K562 (cell line): ENCODE data around the gene STK24.

Source experiments
- FOXM1 ChIP-seq, 2 experiments: fragments of 450-650 bp in 1 of 2; sonication (generic) in 1 of 2; formaldehyde crosslinking in 1 of 2; IDR thresholded peaks; 2 replicates each; pipeline versions ENCODE4 v1.6.1 to v1.9.0; 2017 to 2022; ENCODE audit warnings: low read depth in 2 of 2, mild to moderate bottlenecking in 2 of 2, missing genetic modification reagents in 1 of 2, moderate library complexity in 1 of 2
- NR2C1 ChIP-seq, 2 experiments: fragments of 450-650 bp; IDR thresholded peaks; 2 replicates each; pipeline ENCODE4 v1.6.1; 2017; ENCODE audit warnings: mild to moderate bottlenecking in 2 of 2, antibody characterized with exemption in 1 of 2, inconsistent platforms in 1 of 2, missing compliant biosample characterization in 1 of 2, missing genetic modification characterization in 1 of 2
- RCOR1 ChIP-seq, 2 experiments: IDR thresholded peaks; 2 replicates each; pipeline ENCODE4 v1.6.1; 2012; ENCODE audit warnings: low read depth in 2 of 2, low read length in 2 of 2, borderline replicate concordance in 1 of 2, improper control_type of control experiment in 1 of 2
- TF ChIP-seq, protein P1 (sequence below), 3 experiments: IDR thresholded peaks in 2 of 3; conservative IDR thresholded peaks in 1 of 3; 2 replicates each; pipeline ENCODE4 v1.5.1; 2011 to 2012; ENCODE audit warnings: low read length in 3 of 3, mild to moderate bottlenecking in 3 of 3, control low read depth in 2 of 3, improper control_type of control experiment in 1 of 3, inconsistent platforms in 1 of 3, low read depth in 1 of 3, mixed read lengths in 1 of 3, moderate library complexity in 1 of 3; ENCODE audit not compliant: insufficient read depth in 2 of 3

- TF ChIP-seq, protein P1, sequence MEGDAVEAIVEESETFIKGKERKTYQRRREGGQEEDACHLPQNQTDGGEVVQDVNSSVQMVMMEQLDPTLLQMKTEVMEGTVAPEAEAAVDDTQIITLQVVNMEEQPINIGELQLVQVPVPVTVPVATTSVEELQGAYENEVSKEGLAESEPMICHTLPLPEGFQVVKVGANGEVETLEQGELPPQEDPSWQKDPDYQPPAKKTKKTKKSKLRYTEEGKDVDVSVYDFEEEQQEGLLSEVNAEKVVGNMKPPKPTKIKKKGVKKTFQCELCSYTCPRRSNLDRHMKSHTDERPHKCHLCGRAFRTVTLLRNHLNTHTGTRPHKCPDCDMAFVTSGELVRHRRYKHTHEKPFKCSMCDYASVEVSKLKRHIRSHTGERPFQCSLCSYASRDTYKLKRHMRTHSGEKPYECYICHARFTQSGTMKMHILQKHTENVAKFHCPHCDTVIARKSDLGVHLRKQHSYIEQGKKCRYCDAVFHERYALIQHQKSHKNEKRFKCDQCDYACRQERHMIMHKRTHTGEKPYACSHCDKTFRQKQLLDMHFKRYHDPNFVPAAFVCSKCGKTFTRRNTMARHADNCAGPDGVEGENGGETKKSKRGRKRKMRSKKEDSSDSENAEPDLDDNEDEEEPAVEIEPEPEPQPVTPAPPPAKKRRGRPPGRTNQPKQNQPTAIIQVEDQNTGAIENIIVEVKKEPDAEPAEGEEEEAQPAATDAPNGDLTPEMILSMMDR (IDR thresholded peaks at IDR 0.05 in 2 of 3, conservative IDR thresholded peaks at IDR 0.05 in 1 of 3; ENCODE audit: insufficient read depth in 2 of 3, low read depth in 1 of 3, low read length in 3 of 3): peak; percentile 48 to 72 (median 56)
- no peak for TF ChIP-seq RCOR1 (IDR thresholded peaks at IDR 0.05; ENCODE audit: borderline replicate concordance in 1 of 2, low read depth in 2 of 2, low read length in 2 of 2)
- no peak for TF ChIP-seq NR2C1 (IDR thresholded peaks at IDR 0.05)
- TF ChIP-seq NR2C1 (tag; IDR thresholded peaks at IDR 0.05): no peak
- no peak for TF ChIP-seq FOXM1 (IDR thresholded peaks at IDR 0.05; ENCODE audit: low read depth)
- no peak for TF ChIP-seq FOXM1 (CRISPR knock-in tag; IDR thresholded peaks at IDR 0.05; ENCODE audit: low read depth)
Measured at GRCh38 chr13:98466634-98467236, 110.2 kb downstream of the STK24 start.
